GM21526 (cell line): ENCODE results near the gene PHRF1.

Source experiments
- ATAC-seq: cut with Tn5 transposase; IDR thresholded peaks from one replicate; pipeline ENCODE4 v1.9.1; 2021; ENCODE audit warnings: moderate library complexity; ENCODE audit not compliant: unreplicated experiment, low FRiP score

PHRF1 gene

GRCh38 chr11:593347-593746 lies 17.1 kb downstream of the PHRF1 start:
- ATAC-seq: no peak

GRCh38 chr11:595400-595799 lies 19.1 kb downstream of the PHRF1 start:
- no peak for ATAC-seq

GRCh38 chr11:596374-596773 lies 20.1 kb downstream of the PHRF1 start:
- no peak for ATAC-seq

- ATAC-seq: no peak
These were observed 21.0 kb downstream of the PHRF1 start for GRCh38 chr11:597166-597725.

GRCh38 chr11:598005-598680 lies 21.9 kb downstream of the PHRF1 start:
- no peak for ATAC-seq

GRCh38 chr11:601573-602245 lies 25.4 kb downstream of the PHRF1 start:
- ATAC-seq: no peak

GRCh38 chr11:603154-603553 lies 26.9 kb downstream of the PHRF1 start:
- ATAC-seq: no peak

- ATAC-seq: no peak
These were observed 29.2 kb downstream of the PHRF1 start for GRCh38 chr11:605286-606129.

GRCh38 chr11:606245-606644 lies 30.0 kb downstream of the PHRF1 start:
- no peak for ATAC-seq

- ATAC-seq: no peak
These were observed 30.9 kb downstream of the PHRF1 start for GRCh38 chr11:607020-607780.

GRCh38 chr11:607971-608659 lies 31.8 kb downstream of the PHRF1 start:
- ATAC-seq: no peak

GRCh38 chr11:608791-609251 lies 32.6 kb downstream of the PHRF1 start:
- ATAC-seq: no peak

GRCh38 chr11:609341-609811 lies 33.1 kb downstream of the PHRF1 start:
- ATAC-seq: no peak

GRCh38 chr11:610146-610801 lies 34.0 kb downstream of the PHRF1 start:
- ATAC-seq: no peak

- no peak for ATAC-seq
These were observed 35.0 kb downstream of the PHRF1 start for GRCh38 chr11:611001-611996.

- ATAC-seq: no peak
These were observed 36.1 kb downstream of the PHRF1 start for GRCh38 chr11:612201-612960.

- ATAC-seq: no peak
These were observed 36.7 kb downstream of the PHRF1 start for GRCh38 chr11:612961-613300.
